A549 treated with Hydrocortisone at 1 μM for 4 hours (cell line): ENCODE measurements around the gene TMEM169. TPM values are rescaled to one million over a fixed set of nuclear protein-coding genes. Genes with fewer than 3 reads are reported as not detected.

Source experiments
- total RNA-seq: library from RNA; stranded (reverse); fragments of 200-300 nt; extraction: Qiagen RNA extraction; gene quantifications from 5 replicates; pipeline ENCODE4 v1.2.3, GENCODE V29; 2022

The TMEM169 gene
- total RNA-seq = 0.25 to 0.75 TPM (median 0.38 TPM) in 5 replicates

GRCh38 chr2:216081487-216082116 is at the start of gene TMEM169, which contains the start of gene PECR:
Gene TMEM169 (plus strand): TSS chr2:216081919. CDS start chr2:216095964, 14,045 bp downstream.
Gene PECR (minus strand): TSS chr2:216081809. CDS start chr2:216081741, 68 bp downstream.

GRCh38 chr2:216108967-216109921 is 27.5 kb downstream of the TMEM169 start, which contains the start of gene XRCC5:
Gene XRCC5 (plus strand): TSS chr2:216109348. CDS start chr2:216109437, 89 bp downstream.

Other genes starting within 250 kb of the TMEM169 start
- gene MREG, start 68.4 kb upstream of the TMEM169 start, total RNA-seq = 4.5 to 4.9 TPM (median 4.7 TPM) in 5 replicates
- 13.8 to 17.7 TPM (median 15.6 TPM) in 5 replicates for gene PECR, start 110 bp upstream of the TMEM169 start, total RNA-seq
- gene XRCC5, start 27.4 kb downstream of the TMEM169 start, total RNA-seq = 163 to 223 TPM (median 184 TPM) in 5 replicates